Activated naive CD8-positive, alpha-beta T cell treated with anti-CD3 and anti-CD28 coated beads, Interleukin-2, amount 50 U/mL, for 24 hours (primary cell): ENCODE measurements around the gene PLXNB2.

Experiments used
- ATAC-seq: fragments of 150-1000 bp; cut with Tn5 transposase; one replicate; pipeline ENCODE4 v1.10.0; 2021
- DNase-seq: peaks from one replicate; pipeline ENCODE4 v3.0.0; 2021
- H3K27ac Mint-ChIP-seq: one replicate; pipeline ENCODE4 v1.8.0; 2021; ENCODE audit warnings: mild to moderate bottlenecking, mixed read lengths
- H3K27me3 Mint-ChIP-seq: one replicate; pipeline ENCODE4 v1.8.0; 2021; ENCODE audit warnings: mixed read lengths
- H3K36me3 Mint-ChIP-seq: one replicate; pipeline ENCODE4 v1.8.0; 2021; ENCODE audit warnings: low read depth, mixed read lengths
- H3K4me1 Mint-ChIP-seq: one replicate; pipeline ENCODE4 v1.8.0; 2021; ENCODE audit warnings: mixed read lengths
- H3K4me3 Mint-ChIP-seq: one replicate; pipeline ENCODE4 v1.8.0; 2021; ENCODE audit warnings: mild to moderate bottlenecking, moderate library complexity, mixed read lengths
- H3K9me3 Mint-ChIP-seq: one replicate; pipeline ENCODE4 v1.8.0; 2021; ENCODE audit warnings: mixed read lengths

Gene PLXNB2

GRCh38 chr22:50287731-50288130, 19.7 kb downstream of the PLXNB2 start:
- no peaks in the 10 kb centered on the region for H3K9me3 Mint-ChIP-seq
- H3K4me3 Mint-ChIP-seq: no peak overlapping the region
- DNase-seq (no peak), ATAC-seq (no peak)
- no peak overlapping the region for H3K27ac Mint-ChIP-seq
- peaks cover 10% of the 10 kb centered on the region for H3K4me1 Mint-ChIP-seq
- peaks cover 3% of the 10 kb centered on the region for H3K27me3 Mint-ChIP-seq
- H3K36me3 Mint-ChIP-seq: no peaks in the 10 kb centered on the region

GRCh38 chr22:50286701-50287318, 20.6 kb downstream of the PLXNB2 start:
- H3K36me3 Mint-ChIP-seq: no peaks in the 10 kb centered on the region
- no peak overlapping the region for H3K4me3 Mint-ChIP-seq
- H3K4me1 Mint-ChIP-seq: peaks cover 1% of the 10 kb centered on the region
- H3K27ac Mint-ChIP-seq: no peak overlapping the region
- no peaks in the 10 kb centered on the region for H3K27me3 Mint-ChIP-seq
- H3K9me3 Mint-ChIP-seq: no peaks in the 10 kb centered on the region
- ATAC-seq (no peak), DNase-seq (no peak)

- no peaks in the 10 kb centered on the region for H3K27me3 Mint-ChIP-seq
- ATAC-seq: no peak
- DNase-seq: no peak
- no peak overlapping the region for H3K27ac Mint-ChIP-seq
- no peaks in the 10 kb centered on the region for H3K9me3 Mint-ChIP-seq
- no peak overlapping the region for H3K4me3 Mint-ChIP-seq
- H3K4me1 Mint-ChIP-seq: no peaks in the 10 kb centered on the region
- H3K36me3 Mint-ChIP-seq: no peaks in the 10 kb centered on the region
These were observed 21.2 kb downstream of the PLXNB2 start for GRCh38 chr22:50286275-50286674.

- ATAC-seq (no peak), DNase-seq (no peak)
- H3K27me3 Mint-ChIP-seq: no peaks in the 10 kb centered on the region
- no peaks in the 10 kb centered on the region for H3K4me1 Mint-ChIP-seq
- H3K4me3 Mint-ChIP-seq: no peak overlapping the region
- H3K27ac Mint-ChIP-seq: no peak overlapping the region
- no peaks in the 10 kb centered on the region for H3K9me3 Mint-ChIP-seq
- no peaks in the 10 kb centered on the region for H3K36me3 Mint-ChIP-seq
These were observed 21.7 kb downstream of the PLXNB2 start for GRCh38 chr22:50285568-50286229.

- no peak overlapping the region for H3K4me3 Mint-ChIP-seq
- no peak overlapping the region for H3K27ac Mint-ChIP-seq
These were observed 23.0 kb downstream of the PLXNB2 start for GRCh38 chr22:50284479-50284878.

GRCh38 chr22:50283821-50284220, 23.6 kb downstream of the PLXNB2 start:
- Mint-ChIP-seq H3K36me3 (no peaks in the 10 kb centered on the region), H3K27me3 (no peaks in the 10 kb centered on the region), H3K4me3 (no peak overlapping the region), H3K9me3 (no peaks in the 10 kb centered on the region), H3K27ac (no peak overlapping the region), H3K4me1 (no peaks in the 10 kb centered on the region)
- DNase-seq: no peak
- ATAC-seq: no peak

More at GRCh38 chr22:50284479-50284878, 23.0 kb downstream of the PLXNB2 start:
- Mint-ChIP-seq H3K36me3 (no peaks in the 10 kb centered on the region), H3K9me3 (no peaks in the 10 kb centered on the region), H3K4me1 (no peaks in the 10 kb centered on the region), H3K27me3 (no peaks in the 10 kb centered on the region)
- DNase-seq (no peak), ATAC-seq (no peak)

GRCh38 chr22:50282361-50283155, 24.9 kb downstream of the PLXNB2 start:
- Mint-ChIP-seq H3K4me1 (no peaks in the 10 kb centered on the region), H3K36me3 (no peaks in the 10 kb centered on the region), H3K27me3 (no peaks in the 10 kb centered on the region), H3K9me3 (no peaks in the 10 kb centered on the region), H3K27ac (no peak overlapping the region), H3K4me3 (no peak overlapping the region)
- ATAC-seq: no peak
- no peak for DNase-seq

- Mint-ChIP-seq H3K9me3 (no peaks in the 10 kb centered on the region), H3K27ac (no peak overlapping the region), H3K4me3 (no peak overlapping the region), H3K27me3 (no peaks in the 10 kb centered on the region), H3K36me3 (no peaks in the 10 kb centered on the region), H3K4me1 (no peaks in the 10 kb centered on the region)
- no peak for DNase-seq
- ATAC-seq: no peak
These were observed 25.5 kb downstream of the PLXNB2 start for GRCh38 chr22:50281957-50282356.

GRCh38 chr22:50281384-50281760, 26.1 kb downstream of the PLXNB2 start:
- Mint-ChIP-seq H3K4me1 (no peaks in the 10 kb centered on the region), H3K27ac (no peak overlapping the region), H3K9me3 (no peaks in the 10 kb centered on the region), H3K4me3 (no peak overlapping the region), H3K27me3 (no peaks in the 10 kb centered on the region), H3K36me3 (no peaks in the 10 kb centered on the region)
- DNase-seq (no peak), ATAC-seq (no peak)

- no peak overlapping the region for H3K4me3 Mint-ChIP-seq
- ATAC-seq (no peak), DNase-seq (no peak)
- no peaks in the 10 kb centered on the region for H3K4me1 Mint-ChIP-seq
- H3K9me3 Mint-ChIP-seq: no peaks in the 10 kb centered on the region
- H3K36me3 Mint-ChIP-seq: no peaks in the 10 kb centered on the region
- no peak overlapping the region for H3K27ac Mint-ChIP-seq
- H3K27me3 Mint-ChIP-seq: no peaks in the 10 kb centered on the region
These were observed 26.6 kb downstream of the PLXNB2 start for GRCh38 chr22:50280708-50281383.

GRCh38 chr22:50280022-50280707, 27.3 kb downstream of the PLXNB2 start:
- Mint-ChIP-seq H3K4me3 (no peak overlapping the region), H3K27ac (no peak overlapping the region), H3K9me3 (no peaks in the 10 kb centered on the region), H3K27me3 (no peaks in the 10 kb centered on the region), H3K36me3 (no peaks in the 10 kb centered on the region), H3K4me1 (no peaks in the 10 kb centered on the region)
- DNase-seq: no peak
- no peak for ATAC-seq

GRCh38 chr22:50278956-50279619, 28.4 kb downstream of the PLXNB2 start:
- Mint-ChIP-seq H3K9me3 (no peaks in the 10 kb centered on the region), H3K4me3 (no peak overlapping the region), H3K4me1 (no peaks in the 10 kb centered on the region), H3K36me3 (no peaks in the 10 kb centered on the region), H3K27me3 (no peaks in the 10 kb centered on the region), H3K27ac (no peak overlapping the region)
- no peak for ATAC-seq
- DNase-seq: no peak

GRCh38 chr22:50278461-50278860, 29.0 kb downstream of the PLXNB2 start:
- H3K27me3 Mint-ChIP-seq: no peaks in the 10 kb centered on the region
- H3K4me1 Mint-ChIP-seq: no peaks in the 10 kb centered on the region
- H3K9me3 Mint-ChIP-seq: no peaks in the 10 kb centered on the region
- no peak overlapping the region for H3K4me3 Mint-ChIP-seq
- no peaks in the 10 kb centered on the region for H3K36me3 Mint-ChIP-seq
- ATAC-seq (no peak), DNase-seq (no peak)
- H3K27ac Mint-ChIP-seq: no peak overlapping the region

GRCh38 chr22:50277761-50278160, 29.7 kb downstream of the PLXNB2 start:
- H3K27ac Mint-ChIP-seq: no peak overlapping the region
- H3K36me3 Mint-ChIP-seq: no peaks in the 10 kb centered on the region
- no peaks in the 10 kb centered on the region for H3K9me3 Mint-ChIP-seq
- no peak for ATAC-seq
- H3K4me3 Mint-ChIP-seq: no peak overlapping the region
- DNase-seq: no peak
- no peaks in the 10 kb centered on the region for H3K4me1 Mint-ChIP-seq
- no peaks in the 10 kb centered on the region for H3K27me3 Mint-ChIP-seq
